Prostate gland (tissue), 2 donors: Measurements from ENCODE around the gene TEX14. TPM values are rescaled to one million over a fixed set of nuclear protein-coding genes. Genes with fewer than 3 reads are reported as not detected.
A peak's percentile ranks its signal among the peaks of the same experiment; 100 is the strongest.
"Not testable (repeated sequence)": the region's sequence is repeated elsewhere in the genome, so short reads cannot be mapped to it uniquely, and the experiment has no call there.

Experiments used
- DNase-seq: peaks from one replicate; pipeline ENCODE4 v3.0.0-alpha.2; 2019; ENCODE audit warnings: low spot score
- H3K27ac ChIP-seq, 2 donors: fragments of 200-600 bp; sonication (generic); 2 replicates each; pipeline ENCODE4 v1.5.1; 2017 to 2019
- H3K27me3 ChIP-seq: fragments of 200-600 bp; sonication (generic); replicated peaks from 2 replicates; pipeline ENCODE4 v1.5.1; 2019; ENCODE audit not compliant: insufficient read depth
- H3K36me3 ChIP-seq, 2 donors: fragments of 200-600 bp; sonication (generic); 1 replicate in 1 of 2; 2 replicates in 1 of 2; pipeline versions ENCODE4 v1.5.1 to v1.8.1; 2017 to 2019
- H3K4me1 ChIP-seq: fragments of 200-600 bp; sonication (generic); replicated peaks from 2 replicates; pipeline ENCODE4 v1.5.1; 2019
- H3K4me3 ChIP-seq, 2 donors: fragments of 200-600 bp; sonication (generic); 2 replicates each; pipeline ENCODE4 v1.5.1; 2017 to 2019
- H3K9me3 ChIP-seq: fragments of 200-600 bp; sonication (generic); 2 replicates; pipeline ENCODE4 v1.5.1; 2017
- CTCF ChIP-seq, 4 experiments: fragments of 200-600 bp in 2 of 4; fragments of 450-650 bp in 2 of 4; sonication (generic) in 2 of 4; IDR thresholded peaks; 1 replicate in 3 of 4; 2 replicates in 1 of 4; pipeline ENCODE4 v1.5.1; 2016 to 2019; ENCODE audit warnings: antibody characterized with exemption in 4 of 4, mild to moderate bottlenecking in 2 of 4, moderate library complexity in 2 of 4
- POLR2A ChIP-seq: fragments of 450-650 bp; IDR thresholded peaks from one replicate; pipeline ENCODE4 v1.6.1; 2016; ENCODE audit warnings: antibody characterized with exemption, mild to moderate bottlenecking
- POLR2AphosphoS5 ChIP-seq: sonication (generic); formaldehyde crosslinking; IDR thresholded peaks from one replicate; pipeline ENCODE4 v1.6.1; 2017; ENCODE audit warnings: antibody characterized with exemption
- WGBS: methylation state at CpG from one replicate; pipeline ENCODE4 v1.1.5; 2018; 5-methylcytosine and 5-hydroxymethylcytosine counted together
- intact Hi-C: fragments of 100-400 bp; cut with DNase I; formaldehyde crosslinking; loops from one replicate; pipeline ENCODE4 v1.14.2; 2022
- total RNA-seq, 2 donors: library from RNA; depleted of rRNA; stranded (reverse); fragments of >200 nt; gene quantifications; one replicate each; pipeline ENCODE4 v1.1.0, GENCODE V29; 2016

Gene TEX14
- total RNA-seq, 2 donors from 2014 or later = 0.50 to 14.3 TPM

GRCh38 chr17:58692239-58693055 is 602 bp upstream of the TEX14 start, which contains the start of gene RAD51C:
TSS of gene RAD51C (plus strand) at chr17:58692602. CDS start at chr17:58692644, 42 bp downstream.
- no peaks in the 10 kb centered on the region for H3K4me1 ChIP-seq
- H3K36me3 ChIP-seq = no peaks in the 10 kb centered on the region
- intact Hi-C loops = loop anchor here (5.0 kb wide), 1 partner anchor 175 kb away; no protein-coding TSS in a partner anchor
- H3K4me3 ChIP-seq = peak within 1 kb of the TSS; percentile 54 to 58
- TF ChIP-seq CTCF (IDR thresholded peaks at IDR 0.05) (peak in 1 of 4 experiments; percentile 29), POLR2AphosphoS5 (peak; percentile 85), POLR2A (peak; percentile 37)
- no peaks in the 10 kb centered on the region for H3K27me3 ChIP-seq
- WGBS = 13% methylated on average over 50 of the region's 50 CpGs
- H3K27ac ChIP-seq = peak within 1 kb of the TSS; percentile 81 to 84
- H3K9me3 ChIP-seq = no peaks in the 10 kb centered on the region
- peak; percentile 65 for DNase-seq

DNA sequence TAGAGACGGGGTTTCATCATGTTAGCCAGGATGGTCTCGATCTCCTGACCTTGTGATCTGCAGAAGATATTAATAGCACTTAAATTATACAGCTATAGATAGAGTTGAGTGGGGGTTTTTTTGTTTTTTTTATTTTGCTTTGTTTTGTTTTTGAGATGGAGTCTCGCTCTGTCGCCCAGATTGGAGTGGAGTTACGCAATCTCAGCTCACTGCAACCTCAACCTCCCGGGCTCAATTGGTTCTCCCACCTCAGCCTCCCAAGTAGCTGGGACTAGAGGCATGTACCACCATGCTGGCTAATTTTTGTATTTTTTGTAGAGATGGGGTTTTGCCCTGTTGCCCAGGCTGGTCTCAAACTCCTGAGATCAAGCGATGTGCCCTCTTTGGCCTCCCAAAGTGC is 1.8 kb downstream of the TEX14 start:
- intact Hi-C loops = loop anchor here (5.0 kb wide), 1 partner anchor 173 kb away; no protein-coding TSS in a partner anchor
- WGBS = 90% methylated on average over 7 of the region's 7 CpGs
- H3K27me3 ChIP-seq, H3K9me3 ChIP-seq, H3K4me3 ChIP-seq, DNase-seq, H3K36me3 ChIP-seq, H3K27ac ChIP-seq, H3K4me1 ChIP-seq: not testable (repeated sequence)

GRCh38 chr17:58688521-58688920 is 3.3 kb downstream of the TEX14 start:
- no peak overlapping the region for H3K27ac ChIP-seq
- intact Hi-C loops = no loop called here
- H3K27me3 ChIP-seq = no peaks in the 10 kb centered on the region
- no peak for TF ChIP-seq CTCF (IDR thresholded peaks at IDR 0.05)
- no peak for TF ChIP-seq POLR2A
- TF ChIP-seq POLR2AphosphoS5 = no peak
- WGBS = 90% methylated on average over 2 of the region's 2 CpGs
- H3K4me1 ChIP-seq = no peaks in the 10 kb centered on the region
- H3K4me3 ChIP-seq = no peak overlapping the region
- H3K36me3 ChIP-seq = no peaks in the 10 kb centered on the region
- no peak for DNase-seq
- H3K9me3 ChIP-seq = no peaks in the 10 kb centered on the region

DNA sequence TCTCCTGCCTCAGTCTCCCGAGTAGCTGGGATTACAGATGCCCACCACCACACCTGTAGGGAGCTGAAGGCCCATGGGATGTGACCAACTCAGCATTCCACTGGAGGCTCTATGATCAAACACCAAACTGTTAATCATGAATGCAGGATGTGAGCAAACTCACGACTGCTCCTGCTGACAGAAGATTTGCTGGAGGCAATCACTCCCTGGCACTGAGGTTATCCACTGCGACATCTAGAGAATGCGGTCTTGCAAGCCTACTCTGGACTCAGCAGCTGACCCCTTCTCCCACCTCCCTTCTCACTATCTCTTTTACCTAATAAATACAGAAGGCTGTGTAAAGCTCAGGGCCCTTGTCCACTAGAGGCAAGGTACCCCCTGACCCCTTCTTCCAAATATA is 4.9 kb downstream of the TEX14 start:
- no peak overlapping the region for H3K27ac ChIP-seq
- intact Hi-C loops = no loop called here
- WGBS = 58% methylated on average over 4 of the region's 4 CpGs

DNA sequence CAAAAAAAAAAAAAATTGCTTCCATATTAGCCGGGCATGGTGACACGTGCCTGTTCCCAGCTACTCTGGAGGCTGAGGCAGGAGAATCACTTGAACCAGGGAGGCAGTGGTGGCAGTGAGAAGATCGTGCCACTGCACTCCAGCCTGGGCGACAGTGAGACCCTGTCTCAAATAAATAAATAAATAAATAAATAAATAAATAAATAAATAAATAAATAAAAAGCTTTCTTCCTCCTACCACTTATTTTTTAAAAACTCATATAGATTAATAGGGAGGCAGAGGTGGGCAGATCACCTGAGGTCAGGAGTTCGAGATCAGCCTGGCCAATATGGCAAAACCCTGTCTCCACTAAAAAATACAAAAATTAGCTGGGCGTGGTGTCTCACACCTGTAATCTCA is 7.4 kb downstream of the TEX14 start:
- intact Hi-C loops = not testable (repeated sequence)

More for the DNA sequence above, 4.9 kb downstream of the TEX14 start:
- no peak overlapping the region for H3K4me3 ChIP-seq
- TF ChIP-seq POLR2A (no peak), POLR2AphosphoS5 (no peak), CTCF (IDR thresholded peaks at IDR 0.05) (no peak)
- no peaks in the 10 kb centered on the region for H3K4me1 ChIP-seq
- no peak for DNase-seq
- H3K36me3 ChIP-seq = no peaks in the 10 kb centered on the region
- H3K9me3 ChIP-seq = no peaks in the 10 kb centered on the region
- H3K27me3 ChIP-seq = no peaks in the 10 kb centered on the region

GRCh38 chr17:58684003-58684402 is 7.8 kb downstream of the TEX14 start:
- TF ChIP-seq CTCF (IDR thresholded peaks at IDR 0.05) (no peak), POLR2A (no peak)
- Histone ChIP-seq H3K9me3 (no peaks in the 10 kb centered on the region), H3K4me3 (no peak overlapping the region), H3K27me3 (no peaks in the 10 kb centered on the region), H3K27ac (no peak overlapping the region), H3K36me3 (no peaks in the 10 kb centered on the region), H3K4me1 (no peaks in the 10 kb centered on the region)
- DNase-seq = no peak
- intact Hi-C loops = no loop called here
- WGBS = 82% methylated on average over 10 of the region's 10 CpGs

More for the DNA sequence above, 7.4 kb downstream of the TEX14 start:
- H3K27ac ChIP-seq, H3K9me3 ChIP-seq, DNase-seq, H3K27me3 ChIP-seq, H3K4me3 ChIP-seq, H3K4me1 ChIP-seq, H3K36me3 ChIP-seq: not testable (repeated sequence)
- 89% methylated on average over 6 of the region's 6 CpGs for WGBS
